Natural killer cell (primary cell): ENCODE measurements around the gene MPRIP. TPM values are rescaled to one million over a fixed set of nuclear protein-coding genes. Genes with fewer than 3 reads are reported as not detected.
A peak's percentile ranks its signal among the peaks of the same experiment; 100 is the strongest.

ENCODE experiments used
- ATAC-seq, 3 donors: fragments of 150-1000 bp in 2 of 3; fragments of 200-7000 bp in 1 of 3; cut with Tn5 transposase; 1 replicate in 1 of 3; 2 replicates in 2 of 3; pipeline ENCODE4 v1.10.0; 2021; ENCODE audit warnings: mild to moderate bottlenecking in 2 of 3, moderate library complexity in 2 of 3
- DNase-seq, 2 donors: peaks; one replicate each; pipeline versions ENCODE4 v3.0.0 to v3.0.0-alpha.2; 2013 to 2021; ENCODE audit warnings: mixed read lengths in 1 of 2
- H3K27ac ChIP-seq: one replicate; pipeline ENCODE4 v1.5.1; 2013; ENCODE audit warnings: mild to moderate bottlenecking, low read length
- H3K27me3 ChIP-seq: one replicate; pipeline ENCODE4 v1.6.1; 2013; ENCODE audit warnings: low read length; ENCODE audit not compliant: control insufficient read depth, insufficient read depth
- H3K36me3 ChIP-seq: one replicate; pipeline ENCODE4 v1.6.1; 2013; ENCODE audit warnings: low read length; ENCODE audit not compliant: control insufficient read depth, insufficient read depth
- H3K4me1 ChIP-seq: one replicate; pipeline ENCODE4 v1.6.1; 2013; ENCODE audit warnings: low read length; ENCODE audit not compliant: control insufficient read depth, insufficient read depth
- H3K4me3 ChIP-seq: one replicate; pipeline ENCODE4 v1.5.1; 2013; ENCODE audit warnings: low read length
- H3K9me3 ChIP-seq: one replicate; pipeline ENCODE4 v1.6.1; 2013; ENCODE audit warnings: low read length; ENCODE audit not compliant: control insufficient read depth, insufficient read depth
- H3K27ac Mint-ChIP-seq, 2 donors: one replicate each; pipeline ENCODE4 v1.8.0; 2022; ENCODE audit warnings: mild to moderate bottlenecking in 2 of 2, mixed read lengths in 2 of 2, moderate library complexity in 1 of 2
- H3K27me3 Mint-ChIP-seq, 2 donors: one replicate each; pipeline ENCODE4 v1.8.0; 2022; ENCODE audit warnings: low read depth in 2 of 2, mixed read lengths in 2 of 2
- H3K36me3 Mint-ChIP-seq: one replicate; pipeline ENCODE4 v1.8.0; 2022; ENCODE audit warnings: mixed read lengths
- H3K4me1 Mint-ChIP-seq, 2 donors: one replicate each; pipeline ENCODE4 v1.8.0; 2022; ENCODE audit warnings: mixed read lengths in 2 of 2
- H3K4me3 Mint-ChIP-seq: one replicate; pipeline ENCODE4 v1.8.0; 2022; ENCODE audit warnings: mild to moderate bottlenecking, moderate library complexity, mixed read lengths
- H3K9me3 Mint-ChIP-seq, 2 donors: one replicate each; pipeline ENCODE4 v1.8.0; 2022; ENCODE audit warnings: mixed read lengths in 2 of 2
- WGBS: methylation state at CpG from one replicate; pipeline ENCODE4 v1.1.7; 2013; ENCODE audit warnings: missing lambda C conversion rate; ENCODE audit not compliant: insufficient coverage; 5-methylcytosine and 5-hydroxymethylcytosine counted together
- intact Hi-C: fragments of 100-400 bp; cut with micrococcal nuclease; formaldehyde crosslinking; loops from one replicate; pipeline ENCODE4 v1.14.2; 2022
- total RNA-seq, 4 donors: library from RNA; stranded (reverse); fragments of 120-200 nt in 1 of 4; gene quantifications; one replicate each; pipeline versions ENCODE4 v1.2.3 to v1.2.4, GENCODE V29; 2013 to 2022
- TF ChIP-seq, protein P1 (sequence below): fragments of 200-600 bp; IDR thresholded peaks from one replicate; pipeline ENCODE4 v1.8.0; 2022; ENCODE audit warnings: antibody characterized with exemption

Gene MPRIP
- total RNA-seq, 3 donors from 2014 or later (not counting 1 experiment from before 2014, with no cell fraction given) = 225 to 272 (median 229) TPM

DNA sequence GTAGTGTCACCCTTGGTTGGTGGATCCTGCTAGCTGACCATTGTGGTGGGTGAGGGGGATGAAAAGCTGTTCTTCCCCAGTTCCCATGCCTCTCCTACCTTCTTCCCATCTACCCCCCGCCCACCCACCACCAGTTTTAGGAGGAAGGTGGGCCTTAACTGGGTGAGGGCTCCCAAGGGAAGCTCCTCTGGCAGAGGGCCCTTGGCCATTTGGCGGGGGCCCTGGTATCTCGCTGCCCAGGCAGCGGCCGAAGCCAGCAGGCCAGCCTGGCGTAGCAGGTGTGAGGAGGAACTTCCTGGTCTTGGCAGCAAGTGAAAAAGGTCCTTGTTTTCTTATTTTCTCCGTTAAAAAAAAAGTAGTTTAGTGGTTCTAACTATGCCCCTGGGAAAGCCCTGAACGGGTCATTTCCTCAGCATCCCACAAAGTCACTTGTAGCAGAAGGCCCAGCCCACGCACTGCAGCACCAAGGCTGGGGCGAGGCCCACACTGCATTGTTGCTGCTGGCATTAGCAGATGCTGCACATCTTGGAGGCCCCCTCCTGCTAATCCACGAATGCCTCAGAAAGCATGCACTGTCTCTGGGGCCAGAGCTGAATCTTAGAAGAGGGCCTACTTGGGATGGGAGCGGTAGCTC, 72.5 kb downstream of the MPRIP start:
- ATAC-seq (no peak), DNase-seq (peak in 1 of 2 donors; percentile 50)
- Histone ChIP-seq H3K27me3 (no peaks in the 10 kb centered on the region), H3K9me3 (no peaks in the 10 kb centered on the region), H3K27ac (peak overlapping the region; percentile 47), H3K36me3 (no peaks in the 10 kb centered on the region), H3K4me1 (peaks cover 72% of the 10 kb centered on the region), H3K4me3 (no peak overlapping the region)
- Mint-ChIP-seq H3K4me1 (peaks cover 72 to 85% of the 10 kb centered on the region in 2 donors), H3K4me3 (no peak overlapping the region), H3K27me3 (no peaks in the 10 kb centered on the region), H3K36me3 (no peaks in the 10 kb centered on the region), H3K27ac (peak overlapping the region; percentile 69 to 82), H3K9me3 (no peaks in the 10 kb centered on the region)
- WGBS = 39% methylated on average over 11 of the region's 12 CpGs
- TF ChIP-seq, protein P1, sequence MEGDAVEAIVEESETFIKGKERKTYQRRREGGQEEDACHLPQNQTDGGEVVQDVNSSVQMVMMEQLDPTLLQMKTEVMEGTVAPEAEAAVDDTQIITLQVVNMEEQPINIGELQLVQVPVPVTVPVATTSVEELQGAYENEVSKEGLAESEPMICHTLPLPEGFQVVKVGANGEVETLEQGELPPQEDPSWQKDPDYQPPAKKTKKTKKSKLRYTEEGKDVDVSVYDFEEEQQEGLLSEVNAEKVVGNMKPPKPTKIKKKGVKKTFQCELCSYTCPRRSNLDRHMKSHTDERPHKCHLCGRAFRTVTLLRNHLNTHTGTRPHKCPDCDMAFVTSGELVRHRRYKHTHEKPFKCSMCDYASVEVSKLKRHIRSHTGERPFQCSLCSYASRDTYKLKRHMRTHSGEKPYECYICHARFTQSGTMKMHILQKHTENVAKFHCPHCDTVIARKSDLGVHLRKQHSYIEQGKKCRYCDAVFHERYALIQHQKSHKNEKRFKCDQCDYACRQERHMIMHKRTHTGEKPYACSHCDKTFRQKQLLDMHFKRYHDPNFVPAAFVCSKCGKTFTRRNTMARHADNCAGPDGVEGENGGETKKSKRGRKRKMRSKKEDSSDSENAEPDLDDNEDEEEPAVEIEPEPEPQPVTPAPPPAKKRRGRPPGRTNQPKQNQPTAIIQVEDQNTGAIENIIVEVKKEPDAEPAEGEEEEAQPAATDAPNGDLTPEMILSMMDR = no peak
- intact Hi-C loops = loop anchor here (10.0 kb wide), 1 partner anchor 90 kb away; the partner anchor contains the start of gene PLD6

GRCh38 chr17:17115620-17116019, 73.4 kb downstream of the MPRIP start:
- WGBS = 79% methylated on average over 3 of the region's 4 CpGs
- no peaks in the 10 kb centered on the region for H3K9me3 Mint-ChIP-seq
- Histone ChIP-seq H3K4me3 (no peak overlapping the region), H3K4me1 (peaks cover 72% of the 10 kb centered on the region), H3K27me3 (no peaks in the 10 kb centered on the region), H3K27ac (peak overlapping the region; percentile 47), H3K36me3 (no peaks in the 10 kb centered on the region), H3K9me3 (no peaks in the 10 kb centered on the region)
- peak overlapping the region; percentile 69 to 82 for H3K27ac Mint-ChIP-seq
- intact Hi-C loops = loop anchor here (10.0 kb wide), 1 partner anchor 89 kb away; the partner anchor contains the start of gene PLD6
- peaks cover 72 to 85% of the 10 kb centered on the region in 2 donors for H3K4me1 Mint-ChIP-seq
- H3K4me3 Mint-ChIP-seq = peak overlapping the region; percentile 47
- H3K27me3 Mint-ChIP-seq = no peaks in the 10 kb centered on the region
- DNase-seq (no peak), ATAC-seq (no peak)
- TF ChIP-seq, protein P1 = no peak
- H3K36me3 Mint-ChIP-seq = no peaks in the 10 kb centered on the region

- H3K36me3 Mint-ChIP-seq = no peaks in the 10 kb centered on the region
- H3K27ac ChIP-seq = no peak overlapping the region
- H3K27me3 ChIP-seq = no peaks in the 10 kb centered on the region
- H3K4me1 Mint-ChIP-seq = peaks cover 72 to 85% of the 10 kb centered on the region in 2 donors
- 99% methylated on average over 4 of the region's 4 CpGs for WGBS
- no peak for ATAC-seq
- H3K9me3 ChIP-seq = no peaks in the 10 kb centered on the region
- no peaks in the 10 kb centered on the region for H3K9me3 Mint-ChIP-seq
- H3K27ac Mint-ChIP-seq = peak overlapping the region; percentile 69 to 82
- H3K27me3 Mint-ChIP-seq = no peaks in the 10 kb centered on the region
- intact Hi-C loops = loop anchor here (10.0 kb wide), 1 partner anchor 88 kb away; the partner anchor contains the start of gene PLD6
- H3K36me3 ChIP-seq = no peaks in the 10 kb centered on the region
- no peak overlapping the region for H3K4me3 ChIP-seq
- DNase-seq = no peak
- peaks cover 71% of the 10 kb centered on the region for H3K4me1 ChIP-seq
- TF ChIP-seq, protein P1 = no peak
- peak overlapping the region; percentile 21 for H3K4me3 Mint-ChIP-seq
Measured at GRCh38 chr17:17116406-17116805, 74.1 kb downstream of the MPRIP start.
